Measurements from ENCODE around the gene MAPK8. TPM values are rescaled to one million over a fixed set of nuclear protein-coding genes. Genes with fewer than 3 reads are reported as not detected.

Gene MAPK8
- total RNA-seq, 1 experiment from 2014 or later, result 52.9 TPM

DNA sequence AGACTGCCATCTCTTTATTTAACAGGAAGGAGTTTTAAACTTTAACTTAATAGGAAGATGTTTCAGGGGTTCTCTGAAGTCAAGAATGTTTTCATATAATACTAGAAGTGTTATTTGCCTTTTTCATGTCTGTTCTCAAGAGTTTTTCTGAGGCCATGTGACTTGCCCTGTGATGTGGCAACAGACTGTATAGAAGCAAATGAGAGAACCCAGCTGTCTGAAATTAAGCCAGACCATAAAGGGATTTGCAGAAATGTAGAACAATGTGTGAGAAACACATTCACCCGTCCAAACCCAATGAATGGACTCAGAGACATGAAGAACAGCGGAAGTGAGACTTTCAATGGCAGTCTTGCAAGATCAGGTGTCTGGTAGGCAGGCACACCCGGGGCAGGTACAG is 23.8 kb downstream of the MAPK8 start (continued):
- no peak for TF ChIP-seq IRF2 (CRISPR knock-in tag; IDR thresholded peaks at IDR 0.05; ENCODE audit: borderline replicate concordance, low read depth)
- TF ChIP-seq ELF4 (CRISPR knock-in tag; IDR thresholded peaks at IDR 0.05; ENCODE audit: low read depth), result no peak
- TF ChIP-seq ZNF263 (CRISPR knock-in tag; IDR thresholded peaks at IDR 0.05; ENCODE audit: low read depth), result no peak
- no peak for TF ChIP-seq ESRRA (CRISPR knock-in tag; IDR thresholded peaks at IDR 0.05; ENCODE audit: borderline replicate concordance)

- POLR2A ChIA-PET, result no interaction called here
- peaks cover 24% of the 10 kb centered on the region for H3K9me3 Mint-ChIP-seq
- no peak overlapping the region for H3K27ac Mint-ChIP-seq
- peaks cover 31% of the 10 kb centered on the region for H3K36me3 Mint-ChIP-seq
- no peaks in the 10 kb centered on the region for H3K27me3 Mint-ChIP-seq (ENCODE audit: low read depth)
- CTCF ChIA-PET, result no interaction called here
- H3K4me1 Mint-ChIP-seq, result peaks cover 25% of the 10 kb centered on the region
- DNase-seq (ENCODE audit: low spot score) (no peak), ATAC-seq (no peak)
- no peak overlapping the region for H3K4me3 Mint-ChIP-seq
- TF ChIP-seq, protein P1, sequence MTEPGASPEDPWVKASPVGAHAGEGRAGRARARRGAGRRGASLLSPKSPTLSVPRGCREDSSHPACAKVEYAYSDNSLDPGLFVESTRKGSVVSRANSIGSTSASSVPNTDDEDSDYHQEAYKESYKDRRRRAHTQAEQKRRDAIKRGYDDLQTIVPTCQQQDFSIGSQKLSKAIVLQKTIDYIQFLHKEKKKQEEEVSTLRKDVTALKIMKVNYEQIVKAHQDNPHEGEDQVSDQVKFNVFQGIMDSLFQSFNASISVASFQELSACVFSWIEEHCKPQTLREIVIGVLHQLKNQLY (CRISPR knock-in tag; IDR thresholded peaks at IDR 0.05), result no peak
- TF ChIP-seq ZNF138 (CRISPR knock-in tag; conservative IDR thresholded peaks at IDR 0.05) (no peak), GTF2I (CRISPR knock-in tag; conservative IDR thresholded peaks at IDR 0.05) (no peak), FOXK1 (CRISPR knock-in tag; IDR thresholded peaks at IDR 0.05) (no peak), JUN (CRISPR knock-in tag; IDR thresholded peaks at IDR 0.05) (no peak), HMGA2 (CRISPR knock-in tag; IDR thresholded peaks at IDR 0.05) (no peak), MAX (CRISPR knock-in tag; IDR thresholded peaks at IDR 0.05) (no peak), RELA (CRISPR knock-in tag; IDR thresholded peaks at IDR 0.05; ENCODE audit: borderline replicate concordance) (no peak), SMAD3 (CRISPR knock-in tag; IDR thresholded peaks at IDR 0.05; ENCODE audit: borderline replicate concordance) (no peak), NR2C2 (CRISPR knock-in tag; IDR thresholded peaks at IDR 0.05) (no peak), NFATC4 (CRISPR knock-in tag; IDR thresholded peaks at IDR 0.05) (no peak), ZSCAN18 (CRISPR knock-in tag; IDR thresholded peaks at IDR 0.05) (no peak), CDX4 (CRISPR knock-in tag; IDR thresholded peaks at IDR 0.05; ENCODE audit: borderline replicate concordance) (no peak), KAT7 (CRISPR knock-in tag; IDR thresholded peaks at IDR 0.05; ENCODE audit: borderline replicate concordance) (no peak), NR3C1 (CRISPR knock-in tag; conservative IDR thresholded peaks at IDR 0.05; ENCODE audit: low read depth) (no peak), ZNF532 (CRISPR knock-in tag; IDR thresholded peaks at IDR 0.05; ENCODE audit: borderline replicate concordance) (no peak)
- TF ChIP-seq, protein P2, sequence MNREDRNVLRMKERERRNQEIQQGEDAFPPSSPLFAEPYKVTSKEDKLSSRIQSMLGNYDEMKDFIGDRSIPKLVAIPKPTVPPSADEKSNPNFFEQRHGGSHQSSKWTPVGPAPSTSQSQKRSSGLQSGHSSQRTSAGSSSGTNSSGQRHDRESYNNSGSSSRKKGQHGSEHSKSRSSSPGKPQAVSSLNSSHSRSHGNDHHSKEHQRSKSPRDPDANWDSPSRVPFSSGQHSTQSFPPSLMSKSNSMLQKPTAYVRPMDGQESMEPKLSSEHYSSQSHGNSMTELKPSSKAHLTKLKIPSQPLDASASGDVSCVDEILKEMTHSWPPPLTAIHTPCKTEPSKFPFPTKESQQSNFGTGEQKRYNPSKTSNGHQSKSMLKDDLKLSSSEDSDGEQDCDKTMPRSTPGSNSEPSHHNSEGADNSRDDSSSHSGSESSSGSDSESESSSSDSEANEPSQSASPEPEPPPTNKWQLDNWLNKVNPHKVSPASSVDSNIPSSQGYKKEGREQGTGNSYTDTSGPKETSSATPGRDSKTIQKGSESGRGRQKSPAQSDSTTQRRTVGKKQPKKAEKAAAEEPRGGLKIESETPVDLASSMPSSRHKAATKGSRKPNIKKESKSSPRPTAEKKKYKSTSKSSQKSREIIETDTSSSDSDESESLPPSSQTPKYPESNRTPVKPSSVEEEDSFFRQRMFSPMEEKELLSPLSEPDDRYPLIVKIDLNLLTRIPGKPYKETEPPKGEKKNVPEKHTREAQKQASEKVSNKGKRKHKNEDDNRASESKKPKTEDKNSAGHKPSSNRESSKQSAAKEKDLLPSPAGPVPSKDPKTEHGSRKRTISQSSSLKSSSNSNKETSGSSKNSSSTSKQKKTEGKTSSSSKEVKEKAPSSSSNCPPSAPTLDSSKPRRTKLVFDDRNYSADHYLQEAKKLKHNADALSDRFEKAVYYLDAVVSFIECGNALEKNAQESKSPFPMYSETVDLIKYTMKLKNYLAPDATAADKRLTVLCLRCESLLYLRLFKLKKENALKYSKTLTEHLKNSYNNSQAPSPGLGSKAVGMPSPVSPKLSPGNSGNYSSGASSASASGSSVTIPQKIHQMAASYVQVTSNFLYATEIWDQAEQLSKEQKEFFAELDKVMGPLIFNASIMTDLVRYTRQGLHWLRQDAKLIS (CRISPR knock-in tag; IDR thresholded peaks at IDR 0.05; ENCODE audit: borderline replicate concordance), result no peak
- TF ChIP-seq, protein P3, sequence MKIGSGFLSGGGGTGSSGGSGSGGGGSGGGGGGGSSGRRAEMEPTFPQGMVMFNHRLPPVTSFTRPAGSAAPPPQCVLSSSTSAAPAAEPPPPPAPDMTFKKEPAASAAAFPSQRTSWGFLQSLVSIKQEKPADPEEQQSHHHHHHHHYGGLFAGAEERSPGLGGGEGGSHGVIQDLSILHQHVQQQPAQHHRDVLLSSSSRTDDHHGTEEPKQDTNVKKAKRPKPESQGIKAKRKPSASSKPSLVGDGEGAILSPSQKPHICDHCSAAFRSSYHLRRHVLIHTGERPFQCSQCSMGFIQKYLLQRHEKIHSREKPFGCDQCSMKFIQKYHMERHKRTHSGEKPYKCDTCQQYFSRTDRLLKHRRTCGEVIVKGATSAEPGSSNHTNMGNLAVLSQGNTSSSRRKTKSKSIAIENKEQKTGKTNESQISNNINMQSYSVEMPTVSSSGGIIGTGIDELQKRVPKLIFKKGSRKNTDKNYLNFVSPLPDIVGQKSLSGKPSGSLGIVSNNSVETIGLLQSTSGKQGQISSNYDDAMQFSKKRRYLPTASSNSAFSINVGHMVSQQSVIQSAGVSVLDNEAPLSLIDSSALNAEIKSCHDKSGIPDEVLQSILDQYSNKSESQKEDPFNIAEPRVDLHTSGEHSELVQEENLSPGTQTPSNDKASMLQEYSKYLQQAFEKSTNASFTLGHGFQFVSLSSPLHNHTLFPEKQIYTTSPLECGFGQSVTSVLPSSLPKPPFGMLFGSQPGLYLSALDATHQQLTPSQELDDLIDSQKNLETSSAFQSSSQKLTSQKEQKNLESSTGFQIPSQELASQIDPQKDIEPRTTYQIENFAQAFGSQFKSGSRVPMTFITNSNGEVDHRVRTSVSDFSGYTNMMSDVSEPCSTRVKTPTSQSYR (CRISPR knock-in tag; IDR thresholded peaks at IDR 0.05), result no peak
- TF ChIP-seq, protein P4, sequence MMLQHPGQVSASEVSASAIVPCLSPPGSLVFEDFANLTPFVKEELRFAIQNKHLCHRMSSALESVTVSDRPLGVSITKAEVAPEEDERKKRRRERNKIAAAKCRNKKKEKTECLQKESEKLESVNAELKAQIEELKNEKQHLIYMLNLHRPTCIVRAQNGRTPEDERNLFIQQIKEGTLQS (CRISPR knock-in tag; conservative IDR thresholded peaks at IDR 0.05), result no peak
Observed at GRCh38 chr10:48331436-48331835, 25.0 kb downstream of the MAPK8 start.
